HG02870 (cell line): ENCODE results near the gene OBSCN.
"Not testable (repeated sequence)": the region's sequence is repeated elsewhere in the genome, so short reads cannot be mapped to it uniquely, and the experiment has no call there.

ENCODE experiments used
- ATAC-seq: cut with Tn5 transposase; IDR thresholded peaks from one replicate; pipeline ENCODE4 v1.9.1; 2021; ENCODE audit warnings: mild to moderate bottlenecking, moderate library complexity; ENCODE audit not compliant: unreplicated experiment

The OBSCN gene

DNA sequence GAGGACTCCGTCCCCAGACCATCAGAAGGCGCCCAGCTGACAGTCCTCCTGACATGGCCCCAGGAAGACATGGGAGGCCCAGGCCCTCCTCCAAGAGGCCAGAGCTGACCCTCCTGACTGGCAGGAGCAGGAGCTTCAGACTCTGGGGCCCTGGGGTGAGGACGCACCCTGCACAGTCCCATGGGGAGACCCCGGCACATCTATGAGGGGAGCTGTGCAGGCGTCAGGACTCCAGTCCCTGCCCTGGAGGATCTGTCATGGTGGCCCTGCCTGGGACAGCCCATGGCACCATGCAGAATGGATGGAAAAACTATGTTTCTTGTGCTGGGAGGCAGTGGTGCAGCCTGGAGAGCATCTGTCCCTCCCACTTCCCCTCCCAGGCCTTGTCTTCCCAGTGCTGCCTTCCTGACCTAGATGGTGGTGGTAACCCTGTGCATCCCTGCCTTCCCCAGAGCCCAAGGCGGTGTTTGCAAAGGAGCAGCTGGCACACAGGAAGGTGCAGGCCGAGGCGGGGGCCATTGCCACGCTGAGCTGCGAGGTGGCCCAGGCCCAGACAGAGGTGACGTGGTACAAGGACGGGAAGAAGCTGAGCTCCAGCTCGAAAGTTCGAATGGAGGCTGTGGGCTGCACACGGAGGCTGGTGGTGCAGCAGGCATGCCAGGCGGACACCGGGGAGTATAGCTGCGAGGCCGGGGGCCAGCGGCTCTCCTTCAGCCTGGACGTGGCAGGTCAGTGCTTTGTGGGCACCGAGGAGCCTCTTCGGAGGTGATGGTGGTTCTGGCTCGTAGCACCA lies 41.9 kb downstream of the OBSCN start:
- ATAC-seq, result no peak

DNA sequence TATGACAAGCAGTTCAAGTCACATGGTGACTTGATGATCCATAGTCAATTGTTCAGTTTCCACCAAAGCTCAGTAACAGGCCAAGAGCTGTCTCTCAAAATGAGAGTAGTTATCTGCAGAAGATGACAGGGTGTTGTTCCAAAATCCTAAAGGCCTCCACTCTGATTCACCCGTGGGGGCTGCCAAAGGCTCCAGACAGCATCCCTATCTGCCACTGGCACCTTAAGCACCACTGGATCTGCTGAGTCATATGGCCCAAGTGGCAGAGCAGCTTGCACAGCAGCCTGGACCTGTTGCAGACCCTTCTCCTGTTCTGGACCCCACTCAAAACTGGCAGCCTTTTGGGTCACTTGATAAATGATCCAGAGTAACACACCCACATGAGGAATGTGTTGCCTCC lies 44.6 kb downstream of the OBSCN start:
- ATAC-seq, result not testable (repeated sequence)

DNA sequence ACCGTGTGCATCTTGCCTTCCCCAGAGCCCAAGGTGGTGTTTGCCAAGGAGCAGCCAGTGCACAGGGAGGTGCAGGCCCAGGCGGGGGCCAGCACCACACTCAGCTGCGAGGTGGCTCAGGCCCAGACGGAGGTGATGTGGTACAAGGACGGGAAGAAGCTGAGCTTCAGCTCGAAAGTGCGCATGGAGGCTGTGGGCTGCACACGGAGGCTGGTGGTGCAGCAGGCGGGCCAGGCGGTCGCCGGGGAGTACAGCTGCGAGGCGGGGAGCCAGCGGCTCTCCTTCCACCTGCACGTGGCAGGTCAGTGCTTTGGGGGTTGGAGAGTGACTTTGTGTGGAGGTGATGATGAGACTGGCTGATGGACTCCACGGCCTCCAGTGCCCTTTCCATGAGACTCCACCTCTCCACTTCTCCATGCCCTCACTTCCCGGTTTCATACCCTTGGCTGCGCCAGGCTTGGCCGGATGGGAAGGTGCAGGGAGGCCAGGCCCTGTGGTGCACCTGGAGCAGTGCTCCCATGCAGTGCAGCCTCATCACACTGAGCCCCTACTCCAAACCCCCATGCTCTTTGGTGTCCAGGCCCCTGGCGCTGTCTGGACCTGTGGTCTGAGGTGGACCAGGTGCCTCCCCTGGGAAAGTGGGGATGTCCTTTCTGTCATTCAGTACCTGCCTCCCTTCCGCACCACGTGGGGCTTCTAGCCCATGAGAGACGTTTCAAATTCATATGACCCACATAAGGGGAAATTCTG lies 49.0 kb downstream of the OBSCN start:
- no peak for ATAC-seq

DNA sequence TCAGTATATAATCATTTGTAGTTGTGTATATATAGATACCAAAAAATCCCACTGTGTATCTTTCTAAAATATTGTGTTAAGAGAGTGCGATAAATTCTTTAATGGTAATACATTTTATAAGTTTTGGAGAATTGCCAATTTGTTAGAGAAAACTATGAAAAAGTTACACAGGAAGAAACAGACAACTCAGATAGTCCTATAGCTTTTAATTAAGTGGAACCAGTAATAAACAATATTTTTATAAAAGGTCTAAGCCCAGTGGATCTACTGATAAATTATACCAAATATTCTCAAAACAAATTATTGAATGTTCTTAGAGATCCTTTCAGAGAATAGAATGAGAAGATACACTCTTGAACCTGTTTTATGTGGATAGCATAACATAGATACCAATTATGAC lies 50.6 kb downstream of the OBSCN start:
- no peak for ATAC-seq

DNA sequence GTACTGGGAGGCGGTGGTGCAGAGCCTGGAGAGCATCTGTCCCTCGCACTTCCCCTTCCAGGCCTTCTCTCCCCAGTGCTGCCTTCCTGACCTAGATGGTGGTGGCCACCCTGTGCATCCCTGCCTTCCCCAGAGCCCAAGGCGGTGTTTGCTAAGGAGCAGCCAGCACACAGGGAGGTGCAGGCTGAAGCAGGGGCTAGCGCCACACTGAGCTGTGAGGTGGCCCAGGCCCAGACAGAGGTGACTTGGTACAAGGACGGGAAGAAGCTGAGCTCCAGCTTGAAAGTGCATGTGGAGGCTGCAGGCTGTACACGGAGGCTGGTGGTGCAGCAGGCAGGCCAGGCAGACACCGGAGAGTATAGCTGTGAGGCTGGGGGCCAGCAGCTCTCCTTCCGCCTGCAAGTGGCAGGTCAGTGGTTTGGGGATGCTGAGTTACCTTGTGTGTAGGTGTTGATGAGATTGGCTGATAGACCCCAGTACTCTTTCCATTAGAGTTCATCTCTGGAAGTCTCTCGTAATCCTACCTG lies 51.6 kb downstream of the OBSCN start:
- ATAC-seq, result no peak

DNA sequence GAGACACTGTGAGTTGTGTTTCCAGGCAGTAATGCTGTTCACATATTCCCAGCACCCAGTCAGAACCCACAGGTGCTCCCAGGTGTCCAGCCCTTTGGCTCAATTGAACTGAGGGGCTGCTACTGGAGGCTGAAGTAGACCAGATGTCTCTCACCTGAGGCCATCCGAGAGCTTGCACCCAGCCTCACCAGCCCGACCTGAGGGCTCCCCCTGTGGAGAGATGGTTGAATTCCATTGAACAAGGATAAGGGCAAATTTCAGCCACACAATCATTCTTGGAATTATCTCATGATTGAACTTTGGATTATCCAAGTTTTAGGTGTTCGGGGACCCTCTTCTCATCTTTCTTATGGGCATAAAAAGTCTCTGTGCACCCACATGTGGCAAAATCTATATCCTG lies 52.1 kb downstream of the OBSCN start:
- no peak for ATAC-seq

DNA sequence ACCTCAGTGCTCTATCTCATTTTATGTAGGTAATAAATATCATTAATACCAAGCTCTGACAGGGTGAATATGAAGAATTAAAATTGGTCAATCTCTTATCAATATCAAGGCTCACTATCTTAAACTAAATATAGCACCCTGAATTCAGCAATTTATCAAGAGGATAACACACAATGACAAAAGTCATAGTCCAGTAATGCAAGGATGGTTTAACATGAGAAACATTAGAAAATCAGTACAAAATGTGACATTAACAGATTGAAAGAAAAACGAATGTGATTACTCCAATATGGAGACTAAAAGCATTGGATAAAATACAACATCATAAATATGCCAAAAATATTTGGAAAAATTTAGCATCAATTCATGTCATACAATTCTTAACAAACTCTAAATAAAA lies 53.9 kb downstream of the OBSCN start:
- ATAC-seq, result no peak

DNA sequence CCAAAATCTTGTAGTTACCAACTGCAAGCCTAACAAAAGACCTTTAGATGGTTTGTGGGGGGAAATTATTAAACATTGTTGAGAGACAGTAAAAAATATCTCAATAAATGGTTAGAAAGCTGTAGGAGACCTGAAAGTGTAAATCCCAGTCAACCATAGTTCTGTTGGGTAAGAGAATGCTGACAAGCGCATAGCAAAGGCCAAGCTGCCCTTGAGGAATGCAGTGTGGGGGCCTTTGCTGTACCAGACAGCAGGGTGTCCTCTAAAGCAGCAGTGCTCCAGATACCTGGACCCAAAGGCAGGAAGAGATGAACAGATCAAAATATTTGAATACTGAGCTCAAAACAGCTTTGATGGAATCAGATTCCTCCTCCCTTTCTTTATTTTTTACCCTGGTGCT lies 54.6 kb downstream of the OBSCN start:
- no peak for ATAC-seq

DNA sequence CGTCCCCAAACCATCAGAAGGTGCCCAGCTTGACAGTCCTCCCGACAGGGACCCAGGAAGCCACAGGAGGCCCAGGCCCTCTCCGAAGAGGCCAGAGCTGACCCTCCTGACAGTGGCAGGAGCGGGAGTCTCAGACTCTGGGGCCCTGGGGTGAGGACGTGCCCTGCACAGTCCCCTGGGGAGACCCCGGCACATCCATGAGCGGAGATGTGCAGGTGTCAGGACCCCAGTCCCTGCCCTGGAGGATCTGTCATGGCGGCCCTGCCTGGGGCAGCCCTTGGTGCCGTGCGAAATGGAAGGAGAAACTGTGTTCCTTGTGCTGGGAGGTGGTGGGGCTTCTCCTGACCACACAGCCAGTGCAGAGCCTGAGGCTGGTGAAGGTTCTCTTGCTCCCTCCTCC lies 55.8 kb downstream of the OBSCN start:
- no peak for ATAC-seq

DNA sequence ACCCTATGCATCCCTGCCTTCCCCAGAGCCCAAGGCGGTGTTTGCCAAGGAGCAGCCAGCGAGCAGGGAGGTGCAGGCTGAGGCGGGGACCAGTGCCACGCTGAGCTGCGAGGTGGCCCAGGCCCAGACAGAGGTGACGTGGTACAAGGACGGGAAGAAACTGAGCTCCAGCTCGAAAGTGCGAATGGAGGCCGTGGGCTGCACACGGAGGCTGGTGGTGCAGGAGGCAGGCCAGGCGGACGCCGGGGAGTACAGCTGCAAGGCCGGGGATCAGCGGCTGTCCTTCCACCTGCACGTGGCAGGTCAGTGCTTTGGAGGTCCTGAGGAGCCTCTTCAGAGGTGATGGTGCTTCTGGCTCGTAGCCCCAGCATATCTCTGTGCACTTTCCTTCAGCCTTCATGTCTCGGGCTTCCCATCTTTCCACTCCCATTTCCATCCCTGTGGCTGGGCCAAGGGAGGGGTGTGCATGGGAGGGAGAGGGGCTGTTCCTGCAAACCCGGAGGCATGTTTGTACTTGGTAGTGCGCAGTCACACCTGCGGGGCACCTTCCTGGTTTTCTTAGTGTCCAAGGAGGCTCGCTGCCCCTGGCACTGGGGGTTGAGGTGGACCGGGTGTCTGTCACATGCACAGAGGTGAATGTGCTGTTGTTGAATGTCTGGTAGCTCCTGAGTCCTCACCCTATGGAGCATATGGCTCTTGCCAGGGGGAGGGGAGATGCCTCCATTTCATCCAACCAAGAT lies 56.4 kb downstream of the OBSCN start:
- no peak for ATAC-seq

DNA sequence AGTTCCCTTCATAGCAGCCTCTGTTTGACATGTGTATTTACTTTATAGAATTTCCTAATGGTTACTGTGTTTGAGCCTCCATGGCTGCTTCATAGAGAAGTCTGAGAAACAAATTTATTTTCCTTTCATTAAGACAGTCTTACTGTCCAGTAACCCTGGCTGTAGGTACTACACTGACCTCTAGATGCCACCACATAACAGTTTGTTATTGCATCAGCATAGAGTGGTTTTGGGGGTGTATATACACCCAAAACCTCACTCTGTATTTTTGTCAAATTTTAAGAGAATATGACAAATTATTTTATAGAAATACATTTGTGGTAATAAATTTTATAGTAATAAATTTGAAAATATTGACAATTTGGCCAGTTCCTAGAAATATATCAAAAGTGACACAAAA lies 57.3 kb downstream of the OBSCN start:
- ATAC-seq, result no peak

DNA sequence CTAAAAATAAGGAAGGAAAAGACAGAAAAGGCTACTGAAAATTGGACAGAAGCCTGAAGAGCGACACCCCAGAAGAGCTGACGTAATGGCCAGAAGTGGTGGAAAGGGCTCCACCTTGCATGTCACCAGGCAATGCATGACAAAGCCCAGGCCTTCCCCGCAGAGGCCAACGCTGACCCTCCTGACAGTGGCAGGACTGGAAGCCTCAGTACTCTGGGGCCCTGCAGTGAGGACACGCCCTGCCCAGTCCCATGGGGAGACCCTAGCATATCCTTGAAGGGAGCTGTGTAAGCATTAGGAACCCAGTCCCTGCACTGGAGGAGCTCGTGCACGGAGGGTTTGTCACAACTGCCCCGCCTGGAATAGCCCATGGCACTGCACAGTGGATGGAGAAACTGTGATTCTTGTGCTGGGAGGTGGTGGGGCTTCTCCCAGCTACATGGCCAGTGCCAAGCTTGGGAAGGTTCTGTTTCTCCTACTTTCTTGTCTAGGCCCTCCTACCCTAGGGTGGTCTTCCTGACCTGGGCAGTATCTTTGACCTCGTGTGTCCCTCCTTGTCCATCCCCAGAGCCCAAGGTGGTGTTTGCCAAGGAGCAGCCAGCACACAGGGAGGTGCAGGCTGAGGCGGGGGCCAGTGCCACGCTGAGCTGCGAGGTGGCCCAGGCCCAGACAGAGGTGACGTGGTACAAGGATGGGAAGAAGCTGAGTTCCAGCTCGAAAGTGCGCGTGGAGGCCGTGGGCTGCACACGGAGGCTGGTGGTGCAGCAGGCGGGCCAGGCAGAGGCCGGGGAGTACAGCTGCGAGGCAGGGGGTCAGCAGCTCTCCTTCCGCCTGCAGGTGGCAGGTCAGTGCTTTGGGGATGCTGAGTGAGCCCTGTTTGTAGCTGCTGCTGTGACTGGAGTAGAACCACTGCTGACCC lies 60.4 kb downstream of the OBSCN start:
- ATAC-seq, result no peak

DNA sequence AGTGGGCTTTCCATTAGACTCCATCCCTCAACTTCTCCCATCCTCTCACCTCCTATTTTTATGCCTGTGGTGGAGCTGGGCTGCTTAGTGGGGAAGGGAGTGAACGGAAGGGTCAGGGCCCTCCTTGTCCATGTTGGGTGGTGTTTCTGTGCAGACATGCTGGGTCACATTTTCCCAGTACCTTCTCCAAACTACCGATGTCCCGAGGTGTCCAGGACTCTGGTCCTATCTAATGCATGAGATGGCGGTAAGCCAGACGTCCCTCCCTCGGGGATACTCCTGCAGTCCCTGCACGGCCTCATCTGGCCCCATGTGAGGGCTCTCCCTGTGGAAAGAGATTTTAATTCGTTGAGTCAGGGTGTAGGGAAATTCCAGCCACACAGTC lies 61.0 kb downstream of the OBSCN start:
- no peak for ATAC-seq

DNA sequence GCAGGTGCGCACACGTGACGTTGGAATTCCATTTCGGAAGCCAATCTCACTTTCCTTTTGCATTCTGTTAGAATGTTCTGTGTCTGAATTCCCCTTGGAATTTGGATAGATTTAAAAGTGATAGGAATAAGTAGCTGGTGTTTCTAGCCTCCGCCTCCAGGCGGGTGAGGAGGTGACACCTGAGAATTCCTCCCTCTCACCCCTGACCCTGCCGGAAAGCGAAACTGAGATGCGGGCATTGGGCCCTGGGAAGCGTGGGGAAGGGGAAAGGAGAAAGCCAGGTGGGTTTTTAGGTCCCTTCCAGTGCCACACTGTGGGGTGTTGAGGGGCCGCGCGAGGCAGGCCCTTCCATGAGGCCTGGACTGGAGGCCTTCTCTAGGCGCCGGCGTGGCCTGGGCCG lies 61.6 kb downstream of the OBSCN start:
- not testable (repeated sequence) for ATAC-seq

DNA sequence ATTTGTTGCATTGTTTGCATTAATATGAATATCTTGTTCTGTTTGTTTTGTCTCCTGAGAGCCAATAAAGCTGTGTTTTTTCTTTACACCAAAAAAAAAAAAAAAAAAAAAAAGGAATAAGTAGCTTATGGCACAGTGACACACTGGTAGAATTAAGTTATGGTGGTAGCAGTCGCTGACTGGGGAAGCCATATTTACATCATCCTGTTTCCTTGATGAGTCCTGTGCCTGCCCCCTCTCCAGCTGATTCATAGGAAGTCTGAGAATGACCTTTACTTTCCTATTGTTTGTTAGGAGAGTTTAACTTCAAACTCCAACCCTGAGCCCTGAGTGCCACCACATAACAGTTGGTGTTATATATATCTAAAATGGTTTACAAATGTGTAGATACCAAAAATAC lies 62.2 kb downstream of the OBSCN start:
- no peak for ATAC-seq

DNA sequence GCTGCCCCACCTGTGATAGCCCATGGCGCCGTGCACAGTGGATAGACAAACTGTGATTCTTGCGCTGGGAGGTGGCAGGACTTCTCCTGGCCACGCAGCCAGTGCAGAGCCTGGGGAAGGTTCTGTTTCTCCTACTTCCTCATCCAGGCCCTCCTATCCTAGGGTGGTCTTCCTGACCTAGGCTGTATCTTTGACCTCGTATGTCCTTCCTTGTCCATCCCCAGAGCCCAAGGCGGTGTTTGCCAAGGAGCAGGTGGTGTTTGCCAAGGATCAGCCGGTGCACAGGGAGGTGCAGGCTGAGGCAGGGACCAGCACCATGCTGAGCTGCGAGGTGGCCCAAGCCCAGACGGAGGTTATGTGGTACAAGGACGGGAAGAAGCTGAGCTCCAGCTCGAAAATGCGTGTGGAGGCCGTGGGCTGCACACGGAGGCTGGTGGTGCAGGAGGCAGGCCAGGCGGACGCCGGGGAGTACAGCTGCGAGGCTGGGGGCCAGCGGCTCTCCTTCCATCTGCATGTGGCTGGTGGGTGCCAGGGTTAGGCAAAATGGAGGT lies 63.9 kb downstream of the OBSCN start:
- ATAC-seq, result no peak

DNA sequence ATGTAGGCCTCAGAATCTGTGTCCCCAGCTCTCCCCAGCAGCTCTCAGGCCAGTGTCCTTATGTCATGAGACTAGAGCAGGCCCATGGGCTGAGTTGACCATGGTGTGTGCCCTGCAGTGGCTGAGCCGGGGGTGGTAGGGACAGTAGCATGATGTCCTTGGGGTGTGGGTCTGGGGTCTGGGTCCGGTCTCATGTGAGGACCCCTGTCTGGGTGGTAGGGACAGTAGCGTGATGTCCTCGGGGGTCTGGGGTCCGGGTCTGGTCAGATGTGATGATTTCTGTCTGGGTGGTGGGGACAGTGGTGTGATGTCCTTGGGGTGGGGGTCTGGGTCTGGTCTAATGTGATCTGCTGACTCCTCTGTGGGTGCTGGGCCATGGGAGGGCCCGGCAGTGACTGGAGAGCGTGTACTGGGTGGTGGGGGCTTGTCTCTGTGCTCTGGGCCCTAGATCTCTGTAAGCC lies 64.5 kb downstream of the OBSCN start:
- ATAC-seq, result no peak

DNA sequence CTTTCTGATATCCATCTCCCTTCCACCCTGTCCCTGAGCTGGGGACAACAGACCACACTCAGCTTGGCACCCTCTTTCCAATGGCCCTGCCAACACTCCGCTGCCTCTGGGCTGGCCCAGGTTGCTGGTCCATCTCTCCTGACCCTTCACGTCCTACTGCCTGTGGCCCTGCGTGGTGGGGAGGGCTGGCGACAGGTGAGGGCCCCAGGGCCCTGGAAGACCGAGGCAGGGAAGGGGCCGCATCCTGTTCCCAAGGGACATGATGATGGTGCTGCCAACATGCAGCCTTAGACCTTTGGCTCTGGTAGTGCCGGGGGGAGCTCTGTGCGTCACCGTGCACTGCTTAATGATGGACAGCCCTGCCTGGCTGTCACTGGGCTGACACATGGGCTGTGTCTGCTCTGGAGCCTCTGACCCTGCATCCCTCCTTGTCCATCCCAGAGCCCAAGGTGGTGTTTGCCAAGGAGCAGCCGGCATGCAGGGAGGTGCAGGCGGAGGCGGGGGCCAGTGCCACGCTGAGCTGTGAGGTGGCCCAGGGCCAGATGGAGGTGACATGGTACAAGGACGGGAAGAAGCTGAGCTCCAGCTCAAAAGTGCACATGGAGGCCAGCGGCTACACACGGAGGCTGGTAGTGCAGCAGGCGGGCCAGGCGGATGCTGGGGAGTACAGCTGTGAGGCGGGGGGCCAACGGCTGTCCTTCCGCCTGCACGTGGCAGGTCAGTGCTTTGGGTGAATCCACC lies 65.2 kb downstream of the OBSCN start:
- ATAC-seq, result no peak

DNA sequence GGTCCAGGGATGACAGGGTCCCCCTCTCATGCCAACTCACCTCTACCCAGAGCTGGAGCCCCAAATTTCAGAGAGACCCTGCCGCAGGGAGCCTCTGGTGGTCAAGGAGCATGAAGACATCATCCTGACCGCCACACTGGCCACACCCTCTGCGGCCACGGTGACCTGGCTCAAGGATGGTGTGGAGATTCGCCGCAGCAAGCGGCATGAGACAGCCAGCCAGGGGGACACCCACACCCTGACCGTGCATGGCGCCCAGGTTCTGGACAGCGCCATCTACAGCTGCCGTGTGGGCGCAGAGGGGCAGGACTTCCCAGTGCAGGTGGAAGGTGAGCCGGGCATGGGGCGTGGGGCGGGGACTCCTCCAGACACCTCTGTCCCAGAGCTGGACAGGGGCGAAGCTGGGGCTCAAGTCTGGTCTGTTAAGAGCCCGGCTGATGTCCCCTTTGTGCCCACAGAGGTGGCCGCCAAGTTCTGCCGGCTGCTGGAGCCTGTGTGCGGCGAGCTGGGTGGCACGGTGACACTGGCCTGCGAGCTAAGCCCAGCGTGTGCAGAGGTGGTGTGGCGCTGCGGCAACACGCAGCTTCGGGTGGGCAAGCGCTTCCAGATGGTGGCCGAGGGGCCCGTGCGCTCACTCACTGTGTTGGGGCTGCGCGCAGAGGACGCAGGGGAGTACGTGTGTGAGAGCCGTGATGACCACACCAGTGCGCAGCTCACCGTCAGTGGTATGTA lies 66.0 kb downstream of the OBSCN start:
- ATAC-seq, result no peak
